Mesothelial cell of epicardium (in vitro differentiated cells): ENCODE results near the gene TRIM7. TPM values are rescaled to one million over a fixed set of nuclear protein-coding genes. Genes with fewer than 3 reads are reported as not detected.
"Not testable (repeated sequence)": the region's sequence is repeated elsewhere in the genome, so short reads cannot be mapped to it uniquely, and the experiment has no call there.

Experiments
- DNase-seq, 2 experiments: peaks; one replicate each; pipeline ENCODE4 v3.0.0; 2021; ENCODE audit warnings: low spot score in 2 of 2; ENCODE audit not compliant: unreplicated experiment in 2 of 2
- H3K27ac Mint-ChIP-seq: 2 replicates; pipeline ENCODE4 v1.8.0; 2021; ENCODE audit warnings: mixed read lengths
- H3K27me3 Mint-ChIP-seq: 2 replicates; pipeline ENCODE4 v1.8.0; 2021; ENCODE audit warnings: low read depth, mixed read lengths
- H3K36me3 Mint-ChIP-seq: 2 replicates; pipeline ENCODE4 v1.8.0; 2021; ENCODE audit warnings: mixed read lengths
- H3K4me1 Mint-ChIP-seq: 2 replicates; pipeline ENCODE4 v1.8.0; 2021; ENCODE audit warnings: mixed read lengths
- H3K4me3 Mint-ChIP-seq: 2 replicates; pipeline ENCODE4 v1.8.0; 2021; ENCODE audit warnings: mild to moderate bottlenecking, moderate library complexity, mixed read lengths
- H3K9me3 Mint-ChIP-seq: 2 replicates; pipeline ENCODE4 v1.8.0; 2021; ENCODE audit warnings: mixed read lengths
- CTCF ChIP-seq: fragments of 200-600 bp; sonication (generic); IDR thresholded peaks from one replicate; pipeline ENCODE4 v1.5.0; 2021; ENCODE audit warnings: antibody characterized with exemption; ENCODE audit not compliant: unreplicated experiment
- total RNA-seq: library from RNA; stranded (reverse); gene quantifications from 3 replicates; pipeline ENCODE4 v1.2.1, GENCODE V29; 2021

The TRIM7 gene
- total RNA-seq, 1 donor from 2014 or later: 0.72 TPM

GRCh38 chr5:181218795-181219124, 13.8 kb upstream of the TRIM7 start:
- Mint-ChIP-seq H3K27me3 (peaks cover 10% of the 10 kb centered on the region), H3K9me3 (no peaks in the 10 kb centered on the region), H3K36me3 (no peaks in the 10 kb centered on the region), H3K4me3 (peak overlapping the region; percentile 80), H3K27ac (peak overlapping the region; percentile 86), H3K4me1 (peaks cover 21% of the 10 kb centered on the region)
- no peak for DNase-seq
- no peak for TF ChIP-seq CTCF

GRCh38 chr5:181217803-181218062, 12.7 kb upstream of the TRIM7 start:
- no peak for TF ChIP-seq CTCF
- Mint-ChIP-seq H3K4me3 (peak overlapping the region; percentile 80), H3K27me3 (peaks cover 19% of the 10 kb centered on the region), H3K4me1 (peaks cover 17% of the 10 kb centered on the region), H3K9me3 (no peaks in the 10 kb centered on the region), H3K36me3 (no peaks in the 10 kb centered on the region), H3K27ac (peak overlapping the region; percentile 86)
- no peak for DNase-seq

- no peak for TF ChIP-seq CTCF
- peak; percentile 46 to 74 for DNase-seq
- Mint-ChIP-seq H3K36me3 (no peaks in the 10 kb centered on the region), H3K4me1 (peaks cover 17% of the 10 kb centered on the region), H3K27ac (peak overlapping the region; percentile 86), H3K9me3 (no peaks in the 10 kb centered on the region), H3K4me3 (peak overlapping the region; percentile 80), H3K27me3 (peaks cover 21% of the 10 kb centered on the region)
Observed at GRCh38 chr5:181217111-181217802, 12.3 kb upstream of the TRIM7 start.

GRCh38 chr5:181215997-181216989, 11.3 kb upstream of the TRIM7 start:
- no peak for TF ChIP-seq CTCF
- Mint-ChIP-seq H3K9me3 (no peaks in the 10 kb centered on the region), H3K4me1 (peaks cover 13% of the 10 kb centered on the region), H3K27me3 (peaks cover 22% of the 10 kb centered on the region), H3K36me3 (no peaks in the 10 kb centered on the region), H3K27ac (no peak overlapping the region), H3K4me3 (peak overlapping the region; percentile 60)
- no peak for DNase-seq

GRCh38 chr5:181214249-181214648, 9.3 kb upstream of the TRIM7 start:
- not testable (repeated sequence) for H3K27ac Mint-ChIP-seq, DNase-seq, H3K4me3 Mint-ChIP-seq, H3K9me3 Mint-ChIP-seq, H3K36me3 Mint-ChIP-seq
- peaks cover 22% of the 10 kb centered on the region for H3K27me3 Mint-ChIP-seq
- peaks cover 16% of the 10 kb centered on the region for H3K4me1 Mint-ChIP-seq

- no peak overlapping the region for H3K4me3 Mint-ChIP-seq
- no peak for TF ChIP-seq CTCF
- no peaks in the 10 kb centered on the region for H3K36me3 Mint-ChIP-seq
- DNase-seq: no peak
- peaks cover 16% of the 10 kb centered on the region for H3K4me1 Mint-ChIP-seq
- peaks cover 20% of the 10 kb centered on the region for H3K27me3 Mint-ChIP-seq
- no peaks in the 10 kb centered on the region for H3K9me3 Mint-ChIP-seq
- H3K27ac Mint-ChIP-seq: no peak overlapping the region
Observed at GRCh38 chr5:181212934-181213333, 7.9 kb upstream of the TRIM7 start.
